ENCODE results near the gene RBMS1.

The RBMS1 gene

DNA sequence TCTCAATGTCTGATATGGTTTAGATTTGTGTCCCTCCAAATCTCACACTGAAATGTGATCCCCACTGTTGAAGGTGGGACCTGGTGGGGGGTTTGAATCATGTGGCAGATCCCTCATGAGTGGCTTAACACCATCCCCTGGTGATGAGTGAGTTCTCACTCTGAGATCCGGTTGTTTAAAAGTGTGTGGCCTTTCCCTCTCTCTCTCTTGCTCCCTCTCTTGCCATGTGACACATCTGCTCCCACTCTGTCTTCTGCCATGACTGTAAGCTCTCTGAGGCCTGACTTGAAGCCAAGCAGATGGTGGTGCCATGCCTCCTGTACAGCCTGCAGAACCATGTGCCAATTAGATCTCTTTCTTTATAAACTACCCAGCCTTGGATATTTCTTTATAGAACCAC is 108.8 kb downstream of the RBMS1 start:
- no peak overlapping the region for H3K4me2 ChIP-seq (ENCODE audit: low read depth, low read length, poor library complexity, severe bottlenecking)
- peaks cover 66% of the 10 kb centered on the region for H3K4me1 ChIP-seq (ENCODE audit: insufficient read depth, low read length, poor library complexity, severe bottlenecking)
- peaks cover 36% of the 10 kb centered on the region for H4K20me1 ChIP-seq (ENCODE audit: insufficient read depth, low read length, poor library complexity, severe bottlenecking)
- no peaks in the 10 kb centered on the region for H3F3A ChIP-seq (ENCODE audit: low read depth)
- TF ChIP-seq, protein P1, sequence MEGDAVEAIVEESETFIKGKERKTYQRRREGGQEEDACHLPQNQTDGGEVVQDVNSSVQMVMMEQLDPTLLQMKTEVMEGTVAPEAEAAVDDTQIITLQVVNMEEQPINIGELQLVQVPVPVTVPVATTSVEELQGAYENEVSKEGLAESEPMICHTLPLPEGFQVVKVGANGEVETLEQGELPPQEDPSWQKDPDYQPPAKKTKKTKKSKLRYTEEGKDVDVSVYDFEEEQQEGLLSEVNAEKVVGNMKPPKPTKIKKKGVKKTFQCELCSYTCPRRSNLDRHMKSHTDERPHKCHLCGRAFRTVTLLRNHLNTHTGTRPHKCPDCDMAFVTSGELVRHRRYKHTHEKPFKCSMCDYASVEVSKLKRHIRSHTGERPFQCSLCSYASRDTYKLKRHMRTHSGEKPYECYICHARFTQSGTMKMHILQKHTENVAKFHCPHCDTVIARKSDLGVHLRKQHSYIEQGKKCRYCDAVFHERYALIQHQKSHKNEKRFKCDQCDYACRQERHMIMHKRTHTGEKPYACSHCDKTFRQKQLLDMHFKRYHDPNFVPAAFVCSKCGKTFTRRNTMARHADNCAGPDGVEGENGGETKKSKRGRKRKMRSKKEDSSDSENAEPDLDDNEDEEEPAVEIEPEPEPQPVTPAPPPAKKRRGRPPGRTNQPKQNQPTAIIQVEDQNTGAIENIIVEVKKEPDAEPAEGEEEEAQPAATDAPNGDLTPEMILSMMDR (conservative IDR thresholded peaks at IDR 0.05; ENCODE audit: low read length): no peak
- no peak for TF ChIP-seq EZH2phosphoT487 (IDR thresholded peaks at IDR 0.05; ENCODE audit: borderline replicate concordance)
- H3K9me2 ChIP-seq (replicated peaks; ENCODE audit: low read depth, low read length): no peaks in the 10 kb centered on the region
- 0 out of 2 replicates have a peak, but pooled peaks cover 6% of the 10 kb centered on the region for H3K36me3 ChIP-seq (ENCODE audit: insufficient read depth, low read length)
- no peak overlapping the region for H3K4me3 ChIP-seq (ENCODE audit: low read length, poor library complexity, severe bottlenecking)
- H3K79me2 ChIP-seq (ENCODE audit: insufficient read depth, low read length): peaks cover 98% of the 10 kb centered on the region
- no peak overlapping the region for H3K9ac ChIP-seq (ENCODE audit: low read depth, low read length, poor library complexity, severe bottlenecking)
- no peak overlapping the region for H2AFZ ChIP-seq (ENCODE audit: low read length)
- H3K9me3 ChIP-seq (ENCODE audit: insufficient read depth, low read depth, low read length): no peaks in the 10 kb centered on the region
- H3K27me3 ChIP-seq (ENCODE audit: insufficient read depth, low read length, poor library complexity, severe bottlenecking): no peaks in the 10 kb centered on the region

DNA sequence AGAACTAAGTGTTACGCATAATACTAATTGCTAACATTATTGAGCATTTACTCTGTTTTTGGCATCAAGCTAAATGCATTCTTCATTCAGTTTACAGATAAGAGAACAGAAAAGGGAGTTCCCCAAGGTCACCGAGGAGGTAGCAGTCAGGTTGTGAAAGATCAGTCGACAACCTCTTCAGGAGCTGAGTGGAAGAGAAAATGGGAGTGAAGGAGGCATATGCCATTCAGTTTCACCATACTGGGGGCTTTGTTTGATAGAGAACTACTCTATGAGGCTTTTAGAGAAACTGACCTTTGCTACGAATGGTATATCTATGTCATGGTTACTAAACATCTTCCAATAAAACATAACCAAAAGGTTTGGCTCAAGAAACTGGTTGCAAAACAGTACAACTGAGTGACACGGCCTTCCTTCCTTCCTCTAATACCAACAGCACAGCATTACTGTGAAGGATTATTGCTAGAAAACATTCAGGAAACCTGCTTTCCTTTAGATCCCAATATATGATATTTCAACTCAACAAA is 112.1 kb downstream of the RBMS1 start:
- H3K79me2 ChIP-seq (ENCODE audit: insufficient read depth, low read length): peaks cover 97% of the 10 kb centered on the region
- peak overlapping the region; percentile 5 for H3K4me2 ChIP-seq (ENCODE audit: low read depth, low read length, poor library complexity, severe bottlenecking)
- 0 out of 2 replicates have a peak, but pooled peaks cover 9% of the 10 kb centered on the region for H3K36me3 ChIP-seq (ENCODE audit: insufficient read depth, low read length)
- no peak overlapping the region for H3K4me3 ChIP-seq (ENCODE audit: low read length, poor library complexity, severe bottlenecking)
- H3K9me3 ChIP-seq (ENCODE audit: insufficient read depth, low read depth, low read length): no peaks in the 10 kb centered on the region
- H2AFZ ChIP-seq (ENCODE audit: low read length): no peak overlapping the region
- no peaks in the 10 kb centered on the region for H3K27me3 ChIP-seq (ENCODE audit: insufficient read depth, low read length, poor library complexity, severe bottlenecking)
- peaks cover 32% of the 10 kb centered on the region for H4K20me1 ChIP-seq (ENCODE audit: insufficient read depth, low read length, poor library complexity, severe bottlenecking)
- no peaks in the 10 kb centered on the region for H3F3A ChIP-seq (ENCODE audit: low read depth)
- TF ChIP-seq EZH2phosphoT487 (IDR thresholded peaks at IDR 0.05; ENCODE audit: borderline replicate concordance): no peak
- TF ChIP-seq, protein P1 (conservative IDR thresholded peaks at IDR 0.05; ENCODE audit: low read length): no peak
- peak overlapping the region; percentile 5 for H3K9ac ChIP-seq (ENCODE audit: low read depth, low read length, poor library complexity, severe bottlenecking)
- H3K4me1 ChIP-seq (ENCODE audit: insufficient read depth, low read length, poor library complexity, severe bottlenecking): peaks cover 52% of the 10 kb centered on the region
- H3K9me2 ChIP-seq (replicated peaks; ENCODE audit: low read depth, low read length): no peaks in the 10 kb centered on the region

DNA sequence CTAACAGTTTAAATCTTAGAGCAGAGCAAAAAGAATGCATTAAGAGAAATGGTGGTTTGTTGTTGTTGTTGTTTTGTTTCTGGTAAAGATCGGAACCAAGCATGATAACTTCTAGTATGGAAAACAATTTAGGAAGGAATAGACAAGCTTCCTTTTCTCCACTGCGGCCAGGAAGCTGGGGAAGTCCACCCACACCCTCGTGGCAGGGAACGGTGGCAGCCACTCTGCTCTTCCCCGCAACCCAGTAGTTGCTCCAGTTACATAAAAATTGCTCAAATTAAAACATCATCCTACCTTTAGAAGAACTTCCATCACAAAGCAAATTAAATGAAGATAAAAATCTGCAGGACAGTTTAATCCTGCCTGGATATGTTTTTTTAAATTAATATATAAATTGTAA is 113.0 kb downstream of the RBMS1 start:
- Histone ChIP-seq H3K9ac (ENCODE audit: low read depth, low read length, poor library complexity, severe bottlenecking) (no peak overlapping the region), H4K20me1 (ENCODE audit: insufficient read depth, low read length, poor library complexity, severe bottlenecking) (peaks cover 37% of the 10 kb centered on the region), H3K9me3 (ENCODE audit: insufficient read depth, low read depth, low read length) (no peaks in the 10 kb centered on the region)

More for the DNA sequence above, 113.0 kb downstream of the RBMS1 start:
- no peaks in the 10 kb centered on the region for H3K9me2 ChIP-seq (replicated peaks; ENCODE audit: low read depth, low read length)
- H2AFZ ChIP-seq (ENCODE audit: low read length): no peak overlapping the region
- no peaks in the 10 kb centered on the region for H3K27me3 ChIP-seq (ENCODE audit: insufficient read depth, low read length, poor library complexity, severe bottlenecking)
- no peak for TF ChIP-seq EZH2phosphoT487 (IDR thresholded peaks at IDR 0.05; ENCODE audit: borderline replicate concordance)
- TF ChIP-seq, protein P1 (conservative IDR thresholded peaks at IDR 0.05; ENCODE audit: low read length): no peak
- peaks cover 94% of the 10 kb centered on the region for H3K79me2 ChIP-seq (ENCODE audit: insufficient read depth, low read length)
- H3F3A ChIP-seq (ENCODE audit: low read depth): peaks cover 6% of the 10 kb centered on the region; the same call in 1 of the 2 replicates
- H3K4me3 ChIP-seq (ENCODE audit: low read length, poor library complexity, severe bottlenecking): no peak overlapping the region
- no peak overlapping the region for H3K4me2 ChIP-seq (ENCODE audit: low read depth, low read length, poor library complexity, severe bottlenecking)
- peaks cover 57% of the 10 kb centered on the region for H3K4me1 ChIP-seq (ENCODE audit: insufficient read depth, low read length, poor library complexity, severe bottlenecking)
- H3K36me3 ChIP-seq (ENCODE audit: insufficient read depth, low read length): 0 out of 2 replicates have a peak, but pooled peaks cover 9% of the 10 kb centered on the region
